H1 (cell line): ENCODE data around the gene KPNA4. TPM values are rescaled to one million over a fixed set of nuclear protein-coding genes. Genes with fewer than 3 reads are reported as not detected.
A peak's percentile ranks its signal among the peaks of the same experiment; 100 is the strongest.

Source experiments
- CTCF ChIA-PET: fragments of 300-600 bp; sonication (Branson Sonifier 250); formaldehyde crosslinking; loops from one replicate; lab custom pipeline; 2021; ENCODE audit not compliant: partially characterized antibody; lab: Charles Lee
- POLR2A ChIA-PET: fragments of 300-600 bp; sonication (Branson Sonifier 250); formaldehyde crosslinking; loops from one replicate; lab custom pipeline; 2021; ENCODE audit warnings: inconsistent platforms; ENCODE audit not compliant: partially characterized antibody; lab: Charles Lee
- DNase-seq, 2 experiments: peaks; one replicate each; pipeline versions ENCODE4 v3.0.0 to v3.0.0-alpha.2; 2010 to 2022; ENCODE audit warnings: low spot score in 2 of 2, low read depth in 1 of 2, mixed read lengths in 1 of 2
- FAIRE-seq: peaks from 2 replicates; lab custom pipeline; 2011; peaks lifted over from hg19 to GRCh38; lab: Jason Lieb, UNC
- H2AFZ ChIP-seq: 2 replicates; pipeline ENCODE4 v1.8.1; 2012; ENCODE audit warnings: low read length, inconsistent platforms
- H2AK5ac ChIP-seq: 2 replicates; pipeline ENCODE4 v1.6.1; 2013; ENCODE audit warnings: low read depth, low read length
- H2BK120ac ChIP-seq: replicated peaks from 2 replicates; pipeline ENCODE3; 2013; ENCODE audit warnings: low read depth, low read length, inconsistent platforms
- H2BK12ac ChIP-seq: 2 replicates; pipeline ENCODE4 v1.6.1; 2013; ENCODE audit warnings: low read depth, low read length
- H2BK15ac ChIP-seq: 2 replicates; pipeline ENCODE4 v1.6.1; 2013; ENCODE audit warnings: low read length
- H2BK20ac ChIP-seq: 2 replicates; pipeline ENCODE4 v1.6.1; 2013; ENCODE audit warnings: low read length
- H2BK5ac ChIP-seq: 2 replicates; pipeline ENCODE4 v1.6.1; 2013; ENCODE audit warnings: low read depth, low read length
- H3K14ac ChIP-seq: 2 replicates; pipeline ENCODE4 v1.6.1; 2013; ENCODE audit warnings: inconsistent platforms; ENCODE audit not compliant: insufficient read length
- H3K18ac ChIP-seq: 2 replicates; pipeline ENCODE4 v1.6.1; 2013; ENCODE audit warnings: low read length; ENCODE audit errors: extremely low read depth
- H3K23ac ChIP-seq: 2 replicates; pipeline ENCODE4 v1.6.1; 2013; ENCODE audit warnings: inconsistent platforms; ENCODE audit not compliant: insufficient read length
- H3K23me2 ChIP-seq: 2 replicates; pipeline ENCODE4 v1.6.1; 2013; ENCODE audit warnings: low read depth, low read length
- H3K27ac ChIP-seq: 2 replicates; pipeline ENCODE4 v1.6.1; 2011; ENCODE audit warnings: low read depth, low read length, inconsistent platforms
- H3K27me3 ChIP-seq, 4 experiments: replicated peaks in 1 of 4; 1 replicate in 1 of 4; 2 replicates in 3 of 4; pipeline versions ENCODE4 v1.6.1 to v1.8.1; 2011 to 2013; ENCODE audit warnings: low read length in 3 of 4, mild to moderate bottlenecking in 3 of 4, inconsistent platforms in 2 of 4, mixed read lengths in 2 of 4, moderate library complexity in 1 of 4; ENCODE audit not compliant: control insufficient read depth in 3 of 4, insufficient read depth in 3 of 4; ENCODE audit errors: extremely low read depth in 1 of 4
- H3K36me3 ChIP-seq, 4 experiments: 2 replicates each; pipeline versions ENCODE4 v1.6.1 to v1.8.1; 2011 to 2013; ENCODE audit warnings: mild to moderate bottlenecking in 4 of 4, low read length in 3 of 4, moderate library complexity in 2 of 4, control low read depth in 1 of 4, inconsistent platforms in 1 of 4; ENCODE audit not compliant: insufficient read depth in 4 of 4, control insufficient read depth in 2 of 4
- H3K4ac ChIP-seq: replicated peaks from 2 replicates; pipeline ENCODE3; 2013; ENCODE audit warnings: low read length, low read depth, mixed read lengths, inconsistent platforms; ENCODE audit not compliant: insufficient read length
- H3K4me1 ChIP-seq, 4 experiments: replicated peaks in 1 of 4; 1 replicate in 1 of 4; 2 replicates in 3 of 4; pipeline versions ENCODE4 v1.6.1 to v1.8.1; 2011 to 2013; ENCODE audit warnings: low read length in 3 of 4, inconsistent platforms in 2 of 4, mixed read lengths in 1 of 4; ENCODE audit not compliant: insufficient read depth in 4 of 4, control insufficient read depth in 3 of 4
- H3K4me2 ChIP-seq, 2 experiments: 2 replicates each; pipeline versions ENCODE4 v1.6.1 to v1.8.1; 2011 to 2013; ENCODE audit warnings: low read depth in 2 of 2, low read length in 2 of 2, control low read depth in 1 of 2, inconsistent platforms in 1 of 2, mild to moderate bottlenecking in 1 of 2; ENCODE audit not compliant: insufficient read depth in 1 of 2
- H3K4me3 ChIP-seq, 4 experiments: fragments of 200-600, 300-600 bp in 1 of 4; sonication (generic), shearing (Covaris generic), sonication (Bioruptor Twin) in 1 of 4; 2 replicates each; pipeline versions ENCODE4 v1.5.1 to v1.8.1; 2011 to 2016; ENCODE audit warnings: low read length in 4 of 4, low read depth in 3 of 4, control low read depth in 2 of 4, inconsistent platforms in 2 of 4, mild to moderate bottlenecking in 2 of 4, mixed read lengths in 1 of 4, moderate library complexity in 1 of 4; ENCODE audit not compliant: insufficient read depth in 2 of 4; ENCODE audit errors: extremely low read depth in 1 of 4
- H3K56ac ChIP-seq: replicated peaks from 2 replicates; pipeline ENCODE3; 2013; ENCODE audit warnings: low read depth, mild to moderate bottlenecking, mixed read lengths, low read length, inconsistent platforms; ENCODE audit not compliant: insufficient read length
- H3K79me1 ChIP-seq: 2 replicates; pipeline ENCODE4 v1.6.1; 2013; ENCODE audit warnings: low read depth, low read length, control low read depth
- H3K79me2 ChIP-seq, 2 experiments: 2 replicates each; pipeline versions ENCODE4 v1.6.1 to v1.8.1; 2012 to 2013; ENCODE audit warnings: low read length in 2 of 2, mild to moderate bottlenecking in 2 of 2, inconsistent platforms in 1 of 2; ENCODE audit not compliant: insufficient read depth in 2 of 2, control insufficient read depth in 1 of 2
- H3K9ac ChIP-seq, 4 experiments: replicated peaks in 1 of 4; 1 replicate in 1 of 4; 2 replicates in 3 of 4; pipeline versions ENCODE4 v1.6.1 to v1.8.1; 2011 to 2013; ENCODE audit warnings: low read depth in 3 of 4, low read length in 3 of 4, control low read depth in 2 of 4, mild to moderate bottlenecking in 2 of 4, moderate library complexity in 2 of 4, inconsistent platforms in 1 of 4; ENCODE audit errors: extremely low read depth in 1 of 4
- H3K9me3 ChIP-seq, 2 experiments: 2 replicates each; pipeline versions ENCODE4 v1.6.1 to v1.8.1; 2012 to 2013; ENCODE audit warnings: mild to moderate bottlenecking in 2 of 2, moderate library complexity in 2 of 2, control low read depth in 1 of 2, inconsistent platforms in 1 of 2, low read depth in 1 of 2, low read length in 1 of 2, mixed read lengths in 1 of 2; ENCODE audit not compliant: insufficient read depth in 2 of 2
- H4K20me1 ChIP-seq, 2 experiments: replicated peaks in 1 of 2; 2 replicates each; pipeline versions ENCODE3 to v1.8.1; 2011 to 2013; ENCODE audit warnings: inconsistent platforms in 2 of 2, low read length in 2 of 2, mild to moderate bottlenecking in 1 of 2; ENCODE audit not compliant: insufficient read depth in 2 of 2, control insufficient read depth in 1 of 2
- H4K5ac ChIP-seq: 2 replicates; pipeline ENCODE4 v1.6.1; 2013; ENCODE audit warnings: low read length, low read depth, mixed read lengths, inconsistent platforms; ENCODE audit not compliant: insufficient read length
- H4K8ac ChIP-seq: 2 replicates; pipeline ENCODE4 v1.8.0; 2013; ENCODE audit warnings: mild to moderate bottlenecking, moderate library complexity, low read length, inconsistent platforms; ENCODE audit not compliant: insufficient read depth; ENCODE audit errors: extremely low read depth
- H4K91ac ChIP-seq: replicated peaks from 2 replicates; pipeline ENCODE3; 2013; ENCODE audit warnings: low read length, mixed read lengths, inconsistent platforms; ENCODE audit not compliant: insufficient read length
- CBX8 ChIP-seq: fragments of 300-800, 300-1000 bp; sonication (generic); IDR thresholded peaks from 2 replicates; pipeline ENCODE4 v1.7.1; 2016; ENCODE audit warnings: low read depth, low read length, borderline replicate concordance
- EGR1 ChIP-seq: IDR thresholded peaks from 2 replicates; pipeline ENCODE4 v1.6.1; 2011; ENCODE audit warnings: low read depth, low read length, borderline replicate concordance
- GTF2F1 ChIP-seq: IDR thresholded peaks from 2 replicates; pipeline ENCODE4 v1.6.1; 2012; ENCODE audit warnings: low read depth, low read length, improper control_type of control experiment, borderline replicate concordance
- HDAC6 ChIP-seq: IDR thresholded peaks from one replicate; pipeline ENCODE4 v1.7.1; 2012; ENCODE audit warnings: low read depth, mild to moderate bottlenecking, inconsistent platforms, low read length, moderate library complexity
- JUND ChIP-seq: IDR thresholded peaks from 2 replicates; pipeline ENCODE4 v1.6.1; 2011; ENCODE audit warnings: mild to moderate bottlenecking, improper control_type of control experiment, low read length
- NANOG ChIP-seq: IDR thresholded peaks from 2 replicates; pipeline ENCODE4 v1.6.1; 2011; ENCODE audit warnings: low read length, low read depth, mild to moderate bottlenecking, inconsistent platforms; ENCODE audit not compliant: insufficient read depth, poor library complexity, severe bottlenecking
- SIX5 ChIP-seq: IDR thresholded peaks from 2 replicates; pipeline ENCODE4 v1.6.1; 2011; ENCODE audit warnings: mild to moderate bottlenecking, low read depth, low read length
- TBP ChIP-seq: IDR thresholded peaks from 2 replicates; pipeline ENCODE4 v1.6.1; 2011; ENCODE audit warnings: low read depth, low read length, improper control_type of control experiment
- TCF12 ChIP-seq: IDR thresholded peaks from 2 replicates; pipeline ENCODE4 v1.6.1; 2011; ENCODE audit warnings: low read depth, mild to moderate bottlenecking, low read length
- USF2 ChIP-seq: IDR thresholded peaks from 2 replicates; pipeline ENCODE4 v1.6.1; 2011; ENCODE audit warnings: low read length, improper control_type of control experiment
- WGBS, 2 experiments: shearing (Covaris generic) in 1 of 2; methylation state at CpG; one replicate each; pipeline versions ENCODE4 v1.1.6 to v1.1.7; 2013 to 2015; ENCODE audit warnings: low lambda C conversion rate in 2 of 2, mixed read lengths in 2 of 2, inconsistent platforms in 1 of 2, low coverage in 1 of 2, missing lambda C conversion rate in 1 of 2; ENCODE audit not compliant: insufficient replicate concordance in 2 of 2, insufficient coverage in 1 of 2, insufficient read length in 1 of 2; ENCODE audit errors: extremely low coverage in 1 of 2, missing lambda C conversion rate in 1 of 2; 5-methylcytosine and 5-hydroxymethylcytosine counted together
- polyA plus RNA-seq, 7 experiments: library from polyadenylated mRNA; depleted of rRNA in 3 of 7; stranded (reverse) in 5 of 7; unstranded in 2 of 7; fragments of >200 nt in 5 of 7; fragments of 200-250 nt in 2 of 7; gene quantifications; 1 replicate in 5 of 7; 2 replicates in 1 of 7; 4 replicates in 1 of 7; pipeline versions ENCODE4 v1.2.1 to v1.2.3, GENCODE V29; 2011 to 2013; ENCODE audit warnings: missing spikeins in 2 of 7, mixed read lengths in 2 of 7
- total RNA-seq: library from RNA; stranded (reverse); fragmentation: NEBNext Ultra II Directional; extraction: Animal tissue kit (Norgen Biotek cat#: 25700); gene quantifications from 2 replicates; pipeline ENCODE4 v1.2.1, GENCODE V29; 2021
- TF ChIP-seq, protein P1 (sequence below): IDR thresholded peaks from 2 replicates; pipeline ENCODE4 v1.6.1; 2012; ENCODE audit warnings: inconsistent platforms
- TF ChIP-seq, protein P2 (sequence below): IDR thresholded peaks from 2 replicates; pipeline ENCODE4 v1.6.1; 2012; ENCODE audit warnings: low read length, inconsistent platforms

Gene KPNA4
- total and polyA plus RNA-seq, 2 of the 8 experiments (the other 6 are each of a cell fraction or from before 2014, with no cell fraction given), result 13.2 to 81.9 TPM

DNA sequence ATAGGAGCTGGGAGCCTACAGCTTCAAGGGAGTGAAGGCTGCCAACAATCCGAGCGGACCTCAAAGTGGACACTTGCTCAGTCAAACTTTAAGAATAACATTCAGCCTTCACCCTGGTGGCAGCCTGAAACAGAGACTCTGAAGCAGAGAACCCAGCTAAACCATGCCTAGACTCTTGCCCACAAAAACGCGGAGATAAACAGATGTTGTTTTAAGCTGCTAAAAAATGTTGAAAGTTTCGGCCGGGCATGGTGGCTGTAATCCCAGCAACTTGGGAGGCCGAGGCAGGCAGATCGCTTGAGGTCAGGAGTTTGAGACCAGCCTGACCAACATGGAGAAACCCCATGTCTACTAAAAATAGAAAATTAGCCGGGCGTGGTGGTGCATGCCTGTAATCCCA, 86.0 kb downstream of the KPNA4 start:
- H3K4ac ChIP-seq, result no peak overlapping the region
- H4K91ac ChIP-seq, result no peak overlapping the region
- CTCF ChIA-PET, result interaction anchor here (0.8 to 1.0 kb wide), 2 partner anchors 199 to 595 kb away, joined by 3 read pairs; no protein-coding TSS in a partner anchor
- no peak overlapping the region for H2BK15ac ChIP-seq
- H3K27ac ChIP-seq, result no peak overlapping the region
- 98% methylated on average over 10 of the region's 10 CpGs; no CpG with 5 or more reads in 1 of the 2 experiments for WGBS, 2 experiments
- no peak overlapping the region for H3K14ac ChIP-seq
- POLR2A ChIA-PET, result interaction anchor here (2.9 kb wide), 1 partner anchor 29 kb away, joined by 15 read pairs; the partner anchor contains the start of gene TRIM59
- H2BK12ac ChIP-seq, result no peak overlapping the region
- no peak overlapping the region for H3K9ac ChIP-seq
- H3K23ac ChIP-seq, result no peak overlapping the region
- H3K9me3 ChIP-seq, result no peaks in the 10 kb centered on the region
- no peaks in the 10 kb centered on the region for H3K23me2 ChIP-seq
- FAIRE-seq, result no peak
- H2AK5ac ChIP-seq, result no peak overlapping the region
- no peaks in the 10 kb centered on the region for H3K36me3 ChIP-seq
- no peak overlapping the region for H3K4me2 ChIP-seq
- H3K79me2 ChIP-seq, result no peaks in the 10 kb centered on the region
- H4K20me1 ChIP-seq, result no peaks in the 10 kb centered on the region
- no peak overlapping the region for H3K18ac ChIP-seq
- H2AFZ ChIP-seq, result no peak overlapping the region
- H3K56ac ChIP-seq, result no peak overlapping the region
- no peak overlapping the region for H4K5ac ChIP-seq
- no peak overlapping the region for H2BK5ac ChIP-seq
- no peak for DNase-seq
- H4K8ac ChIP-seq, result peak overlapping the region; percentile 66
- no peaks in the 10 kb centered on the region for H3K27me3 ChIP-seq
- no peak overlapping the region for H2BK120ac ChIP-seq
- no peak overlapping the region for H2BK20ac ChIP-seq
- no peaks in the 10 kb centered on the region for H3K79me1 ChIP-seq
- H3K4me3 ChIP-seq, result no peak overlapping the region
- H3K4me1 ChIP-seq, result no peaks in the 10 kb centered on the region
- TF ChIP-seq TBP, result no peak
- TF ChIP-seq, protein P1, sequence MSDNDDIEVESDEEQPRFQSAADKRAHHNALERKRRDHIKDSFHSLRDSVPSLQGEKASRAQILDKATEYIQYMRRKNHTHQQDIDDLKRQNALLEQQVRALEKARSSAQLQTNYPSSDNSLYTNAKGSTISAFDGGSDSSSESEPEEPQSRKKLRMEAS, result no peak
- no peak for TF ChIP-seq CBX8
- TF ChIP-seq EGR1, result no peak
- TF ChIP-seq NANOG, result no peak
- TF ChIP-seq USF2, result no peak
- TF ChIP-seq JUND, result no peak
- TF ChIP-seq SIX5, result no peak
- TF ChIP-seq, protein P2, sequence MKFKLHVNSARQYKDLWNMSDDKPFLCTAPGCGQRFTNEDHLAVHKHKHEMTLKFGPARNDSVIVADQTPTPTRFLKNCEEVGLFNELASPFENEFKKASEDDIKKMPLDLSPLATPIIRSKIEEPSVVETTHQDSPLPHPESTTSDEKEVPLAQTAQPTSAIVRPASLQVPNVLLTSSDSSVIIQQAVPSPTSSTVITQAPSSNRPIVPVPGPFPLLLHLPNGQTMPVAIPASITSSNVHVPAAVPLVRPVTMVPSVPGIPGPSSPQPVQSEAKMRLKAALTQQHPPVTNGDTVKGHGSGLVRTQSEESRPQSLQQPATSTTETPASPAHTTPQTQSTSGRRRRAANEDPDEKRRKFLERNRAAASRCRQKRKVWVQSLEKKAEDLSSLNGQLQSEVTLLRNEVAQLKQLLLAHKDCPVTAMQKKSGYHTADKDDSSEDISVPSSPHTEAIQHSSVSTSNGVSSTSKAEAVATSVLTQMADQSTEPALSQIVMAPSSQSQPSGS, result no peak
- no peak for TF ChIP-seq TCF12
- TF ChIP-seq HDAC6, result no peak
- TF ChIP-seq GTF2F1, result no peak
